NCI-H128 (cell line): ENCODE measurements around the gene PLCH1.

Experiments used
- DNase-seq: peaks from one replicate; lab custom pipeline; 2025; ENCODE audit not compliant: unreplicated experiment; lab: John Stamatoyannopoulos, UW

PLCH1 gene

GRCh38 chr3:155496206-155496605 lies 248.7 kb downstream of the PLCH1 start:
- DNase-seq, result no peak

DNA sequence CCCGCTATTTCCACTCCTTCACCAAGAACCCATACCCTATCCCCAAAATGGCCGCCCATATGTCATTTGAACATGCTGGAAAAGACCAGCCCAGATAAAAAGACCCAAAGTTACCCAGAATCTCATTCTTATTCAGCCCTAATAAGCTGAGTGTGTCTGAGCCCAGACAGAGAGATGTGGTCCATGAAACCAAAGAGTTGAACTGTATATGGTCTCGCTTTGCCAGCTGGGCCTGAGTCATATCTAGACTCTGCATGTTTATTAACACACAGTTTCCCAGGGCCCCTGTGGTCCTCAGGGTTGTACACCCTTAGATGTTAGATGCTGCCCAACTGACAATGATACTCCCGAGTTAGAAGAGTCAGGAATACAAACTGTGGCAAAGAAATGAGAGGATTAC lies 249.5 kb downstream of the PLCH1 start:
- DNase-seq, result no peak

DNA sequence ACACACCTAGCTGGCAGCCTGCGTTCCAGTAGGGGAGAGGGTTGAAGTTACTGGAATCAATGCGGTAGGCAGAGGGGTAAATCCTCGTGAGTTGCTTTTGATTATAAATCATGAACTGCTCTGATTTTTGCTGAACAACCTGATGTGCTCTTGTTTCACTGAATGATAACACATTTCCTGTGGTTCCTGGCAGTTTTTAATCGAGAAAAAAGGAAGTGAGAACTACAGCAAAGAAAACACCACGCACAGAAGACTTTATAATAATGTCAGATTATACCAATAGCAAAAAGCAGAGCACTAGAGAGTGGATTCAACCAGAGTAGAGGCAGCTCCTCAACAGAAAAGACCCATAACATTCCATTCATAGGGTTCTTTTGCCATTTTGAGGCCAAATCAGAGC lies 250.5 kb downstream of the PLCH1 start:
- DNase-seq, result no peak

DNA sequence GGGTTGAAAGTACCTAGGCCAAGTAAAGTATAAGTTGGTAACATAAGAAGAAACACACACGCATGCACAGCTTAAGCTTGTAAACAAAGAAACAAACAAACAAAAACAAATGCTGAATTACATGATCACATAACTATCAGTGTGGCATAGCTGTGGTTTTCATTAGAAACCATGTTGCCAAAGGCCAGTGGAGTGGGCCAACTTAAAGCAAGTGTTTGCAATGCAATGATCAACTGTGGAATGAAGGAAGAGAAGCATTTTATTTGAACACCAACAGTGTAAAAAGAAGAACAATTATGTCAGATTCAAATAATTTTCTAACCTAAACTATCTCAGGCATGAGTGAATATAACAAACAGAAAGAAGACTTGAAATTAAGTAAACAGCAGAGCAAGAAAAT lies 252.0 kb downstream of the PLCH1 start:
- DNase-seq, result no peak

- no peak for DNase-seq
Observed at GRCh38 chr3:155491696-155492095, 253.2 kb downstream of the PLCH1 start.

DNA sequence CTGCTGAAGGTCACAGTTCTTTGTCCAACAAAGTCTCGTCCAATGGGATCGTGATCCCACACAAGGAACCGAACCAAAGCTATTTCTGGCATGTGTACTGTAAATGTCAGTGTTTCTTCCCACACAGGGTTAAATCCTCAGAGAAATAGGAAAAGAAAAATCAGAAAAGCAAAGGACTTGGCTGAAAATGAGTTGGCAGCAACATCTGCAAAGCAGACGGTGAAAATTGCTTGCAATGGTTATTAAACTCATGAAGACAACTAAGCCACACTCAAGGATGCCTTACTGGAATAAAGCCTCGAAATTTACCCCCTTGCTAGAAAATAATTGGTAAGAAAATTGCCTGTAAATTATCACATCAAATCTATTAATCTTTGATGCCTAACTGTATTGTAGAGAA lies 256.2 kb downstream of the PLCH1 start:
- DNase-seq, result no peak

- DNase-seq, result no peak
Observed at GRCh38 chr3:155485897-155486296, 259.0 kb downstream of the PLCH1 start.

GRCh38 chr3:155481591-155481990 lies 263.3 kb downstream of the PLCH1 start:
- DNase-seq, result no peak

DNA sequence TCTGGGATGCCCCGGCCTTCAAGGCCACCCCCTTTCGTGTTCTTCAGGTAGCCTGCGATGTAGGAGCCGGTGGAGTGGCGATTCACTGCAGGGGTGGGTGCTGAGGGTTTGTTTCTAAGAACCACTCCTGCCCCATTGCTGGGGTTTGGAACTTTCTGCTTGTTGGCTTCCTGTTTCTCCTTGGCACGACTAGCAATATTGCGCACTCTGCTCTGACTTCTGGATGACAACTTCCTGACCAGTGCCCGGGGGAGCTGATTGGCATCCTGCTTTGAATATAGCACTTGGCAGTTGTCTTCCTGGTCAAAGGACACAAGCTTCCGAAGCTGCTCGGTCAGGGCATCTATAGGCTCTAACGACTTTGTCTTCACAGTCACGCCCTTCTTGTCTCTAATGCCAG lies 263.8 kb downstream of the PLCH1 start:
- DNase-seq, result no peak

GRCh38 chr3:155465664-155466063 lies 279.2 kb downstream of the PLCH1 start:
- DNase-seq, result no peak

GRCh38 chr3:155462672-155463071 lies 282.2 kb downstream of the PLCH1 start:
- DNase-seq, result no peak

- no peak for DNase-seq
Observed at GRCh38 chr3:155457591-155457990, 287.3 kb downstream of the PLCH1 start.

- DNase-seq, result no peak
Observed at GRCh38 chr3:155455765-155456164, 289.1 kb downstream of the PLCH1 start.

GRCh38 chr3:155453512-155453911 lies 291.4 kb downstream of the PLCH1 start:
- no peak for DNase-seq

DNA sequence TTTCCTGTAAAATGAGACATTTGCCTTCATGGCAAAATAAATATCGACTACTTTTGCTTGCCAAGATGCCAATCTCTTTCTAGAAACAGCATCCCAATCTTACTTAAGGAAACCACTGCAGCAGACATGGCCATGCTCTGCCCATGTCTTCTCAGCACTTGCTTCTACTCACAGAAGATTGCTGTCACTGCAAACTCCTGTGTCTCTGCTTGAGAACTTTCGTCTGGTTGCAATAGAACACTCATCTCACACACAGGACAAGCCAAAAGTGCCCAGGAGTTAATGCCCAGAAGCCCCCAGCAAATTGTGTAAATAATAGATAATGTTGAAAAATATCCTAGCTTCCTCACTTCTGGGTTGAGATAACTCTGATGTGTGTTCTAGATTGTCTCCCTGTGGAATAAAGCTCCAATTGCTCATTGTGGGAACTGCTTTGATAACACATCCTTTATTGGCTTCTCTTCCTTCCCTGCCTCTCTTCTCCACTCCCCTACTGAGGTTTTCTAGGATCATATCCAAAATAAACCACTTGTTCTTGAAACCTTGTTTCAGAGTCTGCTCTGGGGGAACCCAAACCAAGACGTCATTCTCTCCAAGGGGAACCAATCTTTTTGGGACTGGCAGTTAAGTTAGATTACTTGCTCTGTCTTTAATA lies 295.1 kb downstream of the PLCH1 start:
- DNase-seq, result no peak

DNA sequence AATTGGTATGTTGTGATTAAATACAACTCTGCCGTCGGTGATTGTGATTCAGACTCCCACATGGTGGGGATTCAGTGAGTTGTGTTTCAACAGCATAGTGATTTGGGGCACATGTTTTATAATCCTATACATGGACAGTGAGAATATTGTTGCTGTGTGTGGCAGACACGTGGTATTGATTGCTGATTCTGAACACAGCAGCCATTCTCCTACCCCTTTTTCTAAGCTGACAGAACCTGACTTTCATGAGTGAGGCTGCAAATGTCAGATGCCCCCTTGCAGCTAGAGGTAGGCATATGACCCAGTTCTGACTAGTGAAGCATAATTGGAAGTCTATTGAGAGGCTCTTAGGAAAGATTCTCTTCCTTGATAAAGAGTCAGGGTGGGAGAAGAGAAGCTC lies 296.3 kb downstream of the PLCH1 start:
- no peak for DNase-seq

DNA sequence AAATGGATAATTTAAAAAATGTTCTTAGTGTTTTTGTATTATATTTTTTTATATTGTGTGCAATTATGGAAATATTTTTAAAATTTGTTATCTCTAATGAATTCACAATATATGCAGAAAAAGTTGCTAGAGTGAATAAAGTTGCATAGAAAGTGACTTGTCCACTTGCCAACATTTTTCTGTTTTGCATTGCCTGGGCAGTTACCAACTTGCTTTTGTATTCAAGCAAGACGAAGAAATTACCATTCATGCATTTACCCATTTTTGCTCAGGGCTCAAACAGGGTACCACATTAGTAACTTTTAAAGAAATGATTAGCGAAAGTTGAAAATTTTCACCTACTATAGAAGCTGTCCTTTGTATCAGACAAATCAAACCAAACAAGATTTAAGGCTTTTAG lies 298.5 kb downstream of the PLCH1 start:
- DNase-seq, result no peak

GRCh38 chr3:155444771-155445170 lies 300.1 kb downstream of the PLCH1 start:
- no peak for DNase-seq

- DNase-seq, result no peak
Observed at GRCh38 chr3:155443815-155444214, 301.1 kb downstream of the PLCH1 start.

- no peak for DNase-seq
Observed at GRCh38 chr3:155442072-155442471, 302.8 kb downstream of the PLCH1 start.

GRCh38 chr3:155441506-155441905 lies 303.4 kb downstream of the PLCH1 start:
- no peak for DNase-seq

DNA sequence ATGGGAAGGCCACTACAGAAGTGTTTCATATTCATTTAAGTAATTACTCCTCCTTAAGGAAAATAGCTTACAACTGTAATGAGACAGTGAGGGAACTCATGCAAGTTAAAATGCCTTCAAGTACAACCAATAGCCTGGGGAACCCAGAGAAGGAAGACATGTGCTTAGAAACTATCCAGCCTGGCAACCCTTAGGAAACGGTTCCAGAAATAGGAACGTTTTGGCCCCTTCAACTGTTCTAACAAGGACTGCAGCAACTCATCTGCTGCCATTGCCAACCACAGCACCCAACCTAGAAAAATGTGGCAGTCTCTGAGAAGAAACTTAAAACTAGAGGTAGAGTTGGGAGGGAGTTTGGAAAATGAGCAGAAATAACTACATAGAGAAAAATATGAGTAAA lies 303.8 kb downstream of the PLCH1 start:
- no peak for DNase-seq

GRCh38 chr3:155435821-155436220 lies 309.1 kb downstream of the PLCH1 start:
- DNase-seq, result no peak
